ENCODE measurements around the gene SRGAP3.

SRGAP3 gene

GRCh38 chr3:8972639-8973038, 276.8 kb downstream of the SRGAP3 start:
- TF ChIP-seq CTCF (IDR thresholded peaks at IDR 0.05; ENCODE audit: poor library complexity, severe bottlenecking): no peak
- ATAC-seq (ENCODE audit: low read depth): peak; percentile 59; the same call in 2 of the 3 replicates
- no peaks in the 10 kb centered on the region for H3K36me3 ChIP-seq (ENCODE audit: low read depth)
- no peak overlapping the region for H3K4me3 ChIP-seq (ENCODE audit: severe bottlenecking)
- no peak for DNase-seq (ENCODE audit: low spot score)
- H3K9me3 ChIP-seq (ENCODE audit: severe bottlenecking): no peaks in the 10 kb centered on the region
- no peaks in the 10 kb centered on the region for H3K4me1 ChIP-seq (ENCODE audit: insufficient read depth, poor library complexity, severe bottlenecking)
- H3K27me3 ChIP-seq (ENCODE audit: insufficient read depth, poor library complexity, severe bottlenecking): no peaks in the 10 kb centered on the region
- no peak overlapping the region for H3K27ac ChIP-seq (ENCODE audit: poor library complexity, severe bottlenecking)

GRCh38 chr3:8970971-8971589, 278.4 kb downstream of the SRGAP3 start:
- peak; percentile 66 for ATAC-seq (ENCODE audit: low read depth)
- Histone ChIP-seq H3K4me1 (ENCODE audit: insufficient read depth, poor library complexity, severe bottlenecking) (no peaks in the 10 kb centered on the region), H3K9me3 (ENCODE audit: severe bottlenecking) (no peaks in the 10 kb centered on the region), H3K27ac (ENCODE audit: poor library complexity, severe bottlenecking) (no peak overlapping the region), H3K36me3 (ENCODE audit: low read depth) (no peaks in the 10 kb centered on the region), H3K27me3 (ENCODE audit: insufficient read depth, poor library complexity, severe bottlenecking) (no peaks in the 10 kb centered on the region), H3K4me3 (ENCODE audit: severe bottlenecking) (no peak overlapping the region)
- DNase-seq (ENCODE audit: low spot score): no peak
- TF ChIP-seq CTCF (IDR thresholded peaks at IDR 0.05; ENCODE audit: poor library complexity, severe bottlenecking): peak; percentile 98

- DNase-seq (ENCODE audit: low spot score) (no peak), ATAC-seq (ENCODE audit: low read depth) (no peak)
- no peaks in the 10 kb centered on the region for H3K27me3 ChIP-seq (ENCODE audit: insufficient read depth, poor library complexity, severe bottlenecking)
- no peak overlapping the region for H3K27ac ChIP-seq (ENCODE audit: poor library complexity, severe bottlenecking)
- no peak for TF ChIP-seq CTCF (IDR thresholded peaks at IDR 0.05; ENCODE audit: poor library complexity, severe bottlenecking)
- no peaks in the 10 kb centered on the region for H3K9me3 ChIP-seq (ENCODE audit: severe bottlenecking)
- H3K4me3 ChIP-seq (ENCODE audit: severe bottlenecking): no peak overlapping the region
- no peaks in the 10 kb centered on the region for H3K36me3 ChIP-seq (ENCODE audit: low read depth)
- peaks cover 16% of the 10 kb centered on the region for H3K4me1 ChIP-seq (ENCODE audit: insufficient read depth, poor library complexity, severe bottlenecking)
Measured at GRCh38 chr3:8969241-8969640, 280.2 kb downstream of the SRGAP3 start.

- no peaks in the 10 kb centered on the region for H3K27me3 ChIP-seq (ENCODE audit: insufficient read depth, poor library complexity, severe bottlenecking)
- no peak overlapping the region for H3K4me3 ChIP-seq (ENCODE audit: severe bottlenecking)
- ATAC-seq (ENCODE audit: low read depth) (no peak), DNase-seq (ENCODE audit: low spot score) (no peak)
- peaks cover 23% of the 10 kb centered on the region for H3K4me1 ChIP-seq (ENCODE audit: insufficient read depth, poor library complexity, severe bottlenecking)
- H3K9me3 ChIP-seq (ENCODE audit: severe bottlenecking): no peaks in the 10 kb centered on the region
- no peaks in the 10 kb centered on the region for H3K36me3 ChIP-seq (ENCODE audit: low read depth)
- no peak for TF ChIP-seq CTCF (IDR thresholded peaks at IDR 0.05; ENCODE audit: poor library complexity, severe bottlenecking)
- no peak overlapping the region for H3K27ac ChIP-seq (ENCODE audit: poor library complexity, severe bottlenecking)
Measured at GRCh38 chr3:8968375-8968882, 281.0 kb downstream of the SRGAP3 start.

- Histone ChIP-seq H3K4me3 (ENCODE audit: severe bottlenecking) (no peak overlapping the region), H3K4me1 (ENCODE audit: insufficient read depth, poor library complexity, severe bottlenecking) (peaks cover 23% of the 10 kb centered on the region), H3K27ac (ENCODE audit: poor library complexity, severe bottlenecking) (no peak overlapping the region), H3K9me3 (ENCODE audit: severe bottlenecking) (no peaks in the 10 kb centered on the region), H3K27me3 (ENCODE audit: insufficient read depth, poor library complexity, severe bottlenecking) (no peaks in the 10 kb centered on the region), H3K36me3 (ENCODE audit: low read depth) (no peaks in the 10 kb centered on the region)
- TF ChIP-seq CTCF (IDR thresholded peaks at IDR 0.05; ENCODE audit: poor library complexity, severe bottlenecking): no peak
- DNase-seq (ENCODE audit: low spot score) (no peak), ATAC-seq (ENCODE audit: low read depth) (no peak)
Measured at GRCh38 chr3:8967553-8967952, 281.9 kb downstream of the SRGAP3 start.
